HepG2 (cell line): ENCODE data around the gene PRKCZ. TPM values are rescaled to one million over a fixed set of nuclear protein-coding genes. Genes with fewer than 3 reads are reported as not detected.

ENCODE experiments used
- ATAC-seq: fragments of 200-7000 bp; cut with Tn5 transposase; 3 replicates; pipeline ENCODE4 v1.9.1; 2020; ENCODE audit warnings: mild to moderate bottlenecking, moderate library complexity
- BruUV-seq: library from RNA; stranded (reverse); fragments of 400-500 nt; replicated peaks from 2 replicates; lab custom pipeline; 2021; lab: Mats Ljungman, UMichigan
- CTCF ChIA-PET: fragments of 300-600 bp; formaldehyde crosslinking; extraction: SDS; loops from one replicate; lab custom pipeline; 2021; ENCODE audit warnings: low total read pairs, inconsistent platforms, low intra/inter-chr PET ratio; lab: Yijun Ruan, JAX
- POLR2A ChIA-PET: fragments of 350-600 bp; sonication (Branson Sonifier 250); formaldehyde crosslinking; loops from one replicate; lab custom pipeline; 2020; ENCODE audit warnings: antibody characterized with exemption, inconsistent platforms; lab: Yijun Ruan, JAX
- DNase-seq: peaks from one replicate; pipeline ENCODE4 v3.0.0-alpha.2; 2015; ENCODE audit warnings: low spot score
- FAIRE-seq: peaks from 3 replicates; lab custom pipeline; 2011; peaks lifted over from hg19 to GRCh38; lab: Jason Lieb, UNC
- H2AFZ ChIP-seq: one replicate; pipeline ENCODE4 v1.6.1; 2011; ENCODE audit warnings: low read length, inconsistent platforms
- H3K27ac ChIP-seq: fragments of 300-600 bp; 3 replicates; pipeline ENCODE4 v1.8.0; 2011; ENCODE audit warnings: mixed run types, mild to moderate bottlenecking, mixed read lengths, low read length, inconsistent platforms; ENCODE audit not compliant: insufficient read depth; ENCODE audit errors: extremely low read length
- H3K27me3 ChIP-seq, 2 experiments: fragments of 200-600 bp in 1 of 2; 2 replicates in 1 of 2; 3 replicates in 1 of 2; pipeline versions ENCODE4 v1.6.0 to v1.8.0; 2011; ENCODE audit warnings: low read length in 2 of 2, mild to moderate bottlenecking in 2 of 2, moderate library complexity in 2 of 2, inconsistent platforms in 1 of 2; ENCODE audit not compliant: insufficient read depth in 2 of 2, control insufficient read depth in 1 of 2
- H3K36me3 ChIP-seq, 2 experiments: fragments of 200-600 bp in 1 of 2; replicated peaks in 1 of 2; 2 replicates in 1 of 2; 3 replicates in 1 of 2; pipeline versions ENCODE4 v1.5.1 to v1.8.0; 2011; ENCODE audit warnings: low read length in 2 of 2, inconsistent platforms in 1 of 2; ENCODE audit not compliant: insufficient read depth in 2 of 2, control insufficient read depth in 1 of 2
- H3K4me1 ChIP-seq: 2 replicates; pipeline ENCODE4 v1.5.1; 2012; ENCODE audit warnings: low read length, inconsistent platforms; ENCODE audit not compliant: insufficient read depth
- H3K4me2 ChIP-seq: 2 replicates; pipeline ENCODE4 v1.6.0; 2011; ENCODE audit warnings: low read depth, low read length, inconsistent platforms
- H3K4me3 ChIP-seq, 3 experiments: fragments of 200-600 bp in 1 of 3; sonication (generic), shearing (Covaris generic) in 1 of 3; replicated peaks in 1 of 3; 2 replicates each; pipeline ENCODE4 v1.5.1; 2011 to 2016; ENCODE audit warnings: low read length in 3 of 3, inconsistent platforms in 2 of 3, low read depth in 2 of 3, mild to moderate bottlenecking in 2 of 3, control low read depth in 1 of 3, mixed read lengths in 1 of 3; ENCODE audit not compliant: insufficient read depth in 1 of 3
- H3K79me2 ChIP-seq: one replicate; pipeline ENCODE4 v1.6.1; 2011; ENCODE audit warnings: low read length, inconsistent platforms; ENCODE audit not compliant: insufficient read depth
- H3K9ac ChIP-seq: 2 replicates; pipeline ENCODE4 v1.6.0; 2011; ENCODE audit warnings: mild to moderate bottlenecking, low read depth, low read length, inconsistent platforms; ENCODE audit not compliant: insufficient read depth
- H3K9me3 ChIP-seq: 2 replicates; pipeline ENCODE4 v1.5.1; 2012; ENCODE audit warnings: mild to moderate bottlenecking, low read length
- H4K20me1 ChIP-seq: 2 replicates; pipeline ENCODE4 v1.6.0; 2011; ENCODE audit warnings: inconsistent platforms, mild to moderate bottlenecking, low read length, moderate library complexity; ENCODE audit not compliant: insufficient read depth
- AGO2 ChIP-seq: fragments of 200-400 bp; formaldehyde crosslinking; optimal IDR thresholded peaks from 2 replicates; pipeline ENCODE3; 2017; ENCODE audit warnings: mild to moderate bottlenecking, low read depth, low read length, moderate library complexity
- KLF12 ChIP-seq: sonication (generic); formaldehyde crosslinking; IDR thresholded peaks from 2 replicates; pipeline ENCODE4 v1.4.0; 2020; ENCODE audit warnings: missing genetic modification reagents, borderline replicate concordance
- MAFK ChIP-seq, 2 experiments: IDR thresholded peaks in 1 of 2; conservative IDR thresholded peaks in 1 of 2; 2 replicates each; pipeline ENCODE4 v1.6.1; 2011; ENCODE audit warnings: improper control_type of control experiment in 2 of 2, low read length in 2 of 2
- PCBP1 ChIP-seq: fragments of 200-400 bp; formaldehyde crosslinking; IDR thresholded peaks from 2 replicates; pipeline ENCODE4 v1.6.1; 2017; ENCODE audit warnings: mild to moderate bottlenecking, low read depth, low read length, borderline replicate concordance
- STAG1 ChIP-seq: sonication (generic); formaldehyde crosslinking; IDR thresholded peaks from 2 replicates; pipeline ENCODE4 v1.4.0; 2020; ENCODE audit warnings: missing genetic modification reagents
- TAF15 ChIP-seq: fragments of 200-400 bp; formaldehyde crosslinking; IDR thresholded peaks from one replicate; pipeline ENCODE4 v1.6.1; 2018; ENCODE audit warnings: mild to moderate bottlenecking, low read depth, low read length; ENCODE audit not compliant: poor library complexity, severe bottlenecking
- XRCC5 ChIP-seq: fragments of 200-400 bp; formaldehyde crosslinking; optimal IDR thresholded peaks from 2 replicates; pipeline ENCODE3; 2017; ENCODE audit warnings: mild to moderate bottlenecking, low read length
- ZNF263 ChIP-seq: sonication (generic); formaldehyde crosslinking; IDR thresholded peaks from 2 replicates; pipeline ENCODE4 v1.4.0; 2020; ENCODE audit warnings: missing genetic modification reagents
- ZNF335 ChIP-seq: sonication (generic); formaldehyde crosslinking; IDR thresholded peaks from 2 replicates; pipeline ENCODE4 v1.4.0; 2020; ENCODE audit warnings: missing genetic modification reagents
- ZNF451 ChIP-seq: sonication (generic); formaldehyde crosslinking; IDR thresholded peaks from 2 replicates; pipeline ENCODE4 v1.5.0; 2020; ENCODE audit warnings: mild to moderate bottlenecking, missing genetic modification reagents
- WGBS: methylation state at CpG from one replicate; pipeline ENCODE4 v1.1.6; 2017; ENCODE audit warnings: low lambda C conversion rate; 5-methylcytosine and 5-hydroxymethylcytosine counted together
- in situ Hi-C: cut with HindIII; loops from 2 replicates; pipeline ENCODE4 v1.10.0; 2017; ENCODE audit warnings: low pct_unique_long_range_greater_than_20kb; ENCODE audit not compliant: extremely low pct_ligation_motif_present
- intact Hi-C: fragments of 100-400 bp; cut with micrococcal nuclease; formaldehyde crosslinking; loops from one replicate; pipeline ENCODE4 v1.10.0; 2022; ENCODE audit not compliant: unreplicated experiment
- polyA plus RNA-seq, 8 experiments: library from polyadenylated mRNA; depleted of rRNA in 3 of 8; stranded (reverse) in 7 of 8; unstranded in 1 of 8; fragments of >200 nt; fragmentation: Illumina TruSeq in 4 of 8; extraction: Trizol in 4 of 8; gene quantifications; 2 replicates each; pipeline versions ENCODE4 v1.2.1 to v1.2.3, GENCODE V29; 2011 to 2016; ENCODE audit warnings: low read depth in 4 of 8, missing spikeins in 1 of 8, mixed read lengths in 1 of 8; ENCODE audit not compliant: insufficient read depth in 1 of 8
- total RNA-seq, 5 experiments: library from RNA; depleted of rRNA; stranded (reverse); fragments of >200 nt; fragmentation: Illumina TruSeq; extraction: Trizol; gene quantifications; 2 replicates each; pipeline ENCODE4 v1.2.3, GENCODE V29; 2016; ENCODE audit warnings: low read depth in 1 of 5
- TF ChIP-seq, protein P1 (sequence below): IDR thresholded peaks from 2 replicates; pipeline ENCODE4 v1.6.1; 2018; ENCODE audit warnings: missing genetic modification reagents
- TF ChIP-seq, protein P2 (sequence below): sonication (generic); formaldehyde crosslinking; conservative IDR thresholded peaks from 2 replicates; pipeline ENCODE4 v1.4.0; 2020; ENCODE audit warnings: mild to moderate bottlenecking, missing genetic modification reagents, moderate library complexity
- TF ChIP-seq, protein P3 (sequence below): sonication (generic); formaldehyde crosslinking; IDR thresholded peaks from 2 replicates; pipeline ENCODE4 v1.5.0; 2020; ENCODE audit warnings: mild to moderate bottlenecking, missing genetic modification reagents
- TF ChIP-seq, protein P4 (sequence below), 2 experiments: sonication (generic) in 1 of 2; formaldehyde crosslinking in 1 of 2; IDR thresholded peaks; 2 replicates each; pipeline versions ENCODE4 v1.4.0 to v1.6.1; 2018 to 2020; ENCODE audit warnings: missing genetic modification reagents in 2 of 2, borderline replicate concordance in 1 of 2, low read depth in 1 of 2, mild to moderate bottlenecking in 1 of 2, missing biosample characterization in 1 of 2

The PRKCZ gene
- total and polyA plus RNA-seq, 2 of the 13 experiments (the other 11 are each of a cell fraction or from before 2014, with no cell fraction given) = 34.7 to 85.2 TPM

DNA sequence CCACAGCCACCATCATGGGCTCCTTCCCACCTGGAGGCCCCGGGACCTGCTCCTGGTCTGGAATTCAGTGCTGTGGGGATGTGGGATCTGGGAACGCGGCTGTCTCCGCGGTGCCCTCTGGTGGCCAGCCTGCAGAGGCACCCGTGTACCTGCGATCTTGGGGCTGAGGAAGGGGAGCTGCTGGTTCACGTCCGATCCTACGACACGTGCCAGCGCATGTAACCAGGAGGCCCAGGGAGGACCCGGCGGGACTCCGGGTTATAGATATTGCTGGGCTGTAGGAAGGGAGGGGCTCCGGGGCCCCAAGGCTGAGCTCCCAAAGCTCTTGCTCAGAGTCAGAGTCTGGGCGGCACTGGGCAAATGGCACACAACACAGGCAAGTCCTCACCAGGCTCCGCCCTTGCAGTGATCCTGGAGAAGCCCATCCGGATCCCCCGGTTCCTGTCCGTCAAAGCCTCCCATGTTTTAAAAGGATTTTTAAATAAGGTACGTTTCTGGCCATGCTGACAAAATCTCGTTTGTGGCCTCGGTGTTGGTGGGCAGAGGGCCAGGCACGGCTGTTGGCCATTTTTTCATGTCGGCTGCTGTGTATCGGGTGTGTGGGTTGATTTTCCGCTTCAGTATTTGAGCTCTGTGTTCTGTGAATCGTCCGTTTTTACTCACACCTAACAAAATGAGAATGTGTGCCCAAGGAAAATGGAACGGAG is 124.3 kb downstream of the PRKCZ start:
- BruUV-seq = no TSS peak
- no peak overlapping the region for H3K9ac ChIP-seq
- peaks cover 31 to 72% of the 10 kb centered on the region in 2 experiments for H3K36me3 ChIP-seq
- no peak overlapping the region for H3K4me2 ChIP-seq
- FAIRE-seq = peak; percentile 62
- no peak overlapping the region for H3K4me3 ChIP-seq
- peak; percentile 23 for DNase-seq
- no peaks in the 10 kb centered on the region for H3K4me1 ChIP-seq
- in situ Hi-C loops (loop anchor here (25.0 kb wide), 1 partner anchor 338 kb away; no protein-coding TSS in a partner anchor), intact Hi-C loops (loop anchor here (1.0 kb wide), 1 partner anchor 42 kb away; no protein-coding TSS in a partner anchor)
- H3K27ac ChIP-seq = no peak overlapping the region
- ChIA-PET POLR2A (interaction anchor here (0.6 kb wide), 1 partner anchor 20 kb away, joined by 3 read pairs; the partner anchor contains the start of gene FAAP20), CTCF (no interaction called here)
- peak; percentile 77 for ATAC-seq
- H2AFZ ChIP-seq = no peak overlapping the region
- 97% methylated on average over 16 of the region's 31 CpGs for whole genome bisulfite sequencing
- H3K27me3 ChIP-seq = no peaks in the 10 kb centered on the region
- no peaks in the 10 kb centered on the region for H3K79me2 ChIP-seq
- H4K20me1 ChIP-seq = no peaks in the 10 kb centered on the region; the same call in 1 of the 2 replicates
- H3K9me3 ChIP-seq = no peaks in the 10 kb centered on the region
- TF ChIP-seq KLF12 (CRISPR knock-in tag) = no peak
- TF ChIP-seq, protein P1, sequence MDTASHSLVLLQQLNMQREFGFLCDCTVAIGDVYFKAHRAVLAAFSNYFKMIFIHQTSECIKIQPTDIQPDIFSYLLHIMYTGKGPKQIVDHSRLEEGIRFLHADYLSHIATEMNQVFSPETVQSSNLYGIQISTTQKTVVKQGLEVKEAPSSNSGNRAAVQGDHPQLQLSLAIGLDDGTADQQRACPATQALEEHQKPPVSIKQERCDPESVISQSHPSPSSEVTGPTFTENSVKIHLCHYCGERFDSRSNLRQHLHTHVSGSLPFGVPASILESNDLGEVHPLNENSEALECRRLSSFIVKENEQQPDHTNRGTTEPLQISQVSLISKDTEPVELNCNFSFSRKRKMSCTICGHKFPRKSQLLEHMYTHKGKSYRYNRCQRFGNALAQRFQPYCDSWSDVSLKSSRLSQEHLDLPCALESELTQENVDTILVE = no peak
- TF ChIP-seq STAG1 = peak; percentile 73
- TF ChIP-seq, protein P2, sequence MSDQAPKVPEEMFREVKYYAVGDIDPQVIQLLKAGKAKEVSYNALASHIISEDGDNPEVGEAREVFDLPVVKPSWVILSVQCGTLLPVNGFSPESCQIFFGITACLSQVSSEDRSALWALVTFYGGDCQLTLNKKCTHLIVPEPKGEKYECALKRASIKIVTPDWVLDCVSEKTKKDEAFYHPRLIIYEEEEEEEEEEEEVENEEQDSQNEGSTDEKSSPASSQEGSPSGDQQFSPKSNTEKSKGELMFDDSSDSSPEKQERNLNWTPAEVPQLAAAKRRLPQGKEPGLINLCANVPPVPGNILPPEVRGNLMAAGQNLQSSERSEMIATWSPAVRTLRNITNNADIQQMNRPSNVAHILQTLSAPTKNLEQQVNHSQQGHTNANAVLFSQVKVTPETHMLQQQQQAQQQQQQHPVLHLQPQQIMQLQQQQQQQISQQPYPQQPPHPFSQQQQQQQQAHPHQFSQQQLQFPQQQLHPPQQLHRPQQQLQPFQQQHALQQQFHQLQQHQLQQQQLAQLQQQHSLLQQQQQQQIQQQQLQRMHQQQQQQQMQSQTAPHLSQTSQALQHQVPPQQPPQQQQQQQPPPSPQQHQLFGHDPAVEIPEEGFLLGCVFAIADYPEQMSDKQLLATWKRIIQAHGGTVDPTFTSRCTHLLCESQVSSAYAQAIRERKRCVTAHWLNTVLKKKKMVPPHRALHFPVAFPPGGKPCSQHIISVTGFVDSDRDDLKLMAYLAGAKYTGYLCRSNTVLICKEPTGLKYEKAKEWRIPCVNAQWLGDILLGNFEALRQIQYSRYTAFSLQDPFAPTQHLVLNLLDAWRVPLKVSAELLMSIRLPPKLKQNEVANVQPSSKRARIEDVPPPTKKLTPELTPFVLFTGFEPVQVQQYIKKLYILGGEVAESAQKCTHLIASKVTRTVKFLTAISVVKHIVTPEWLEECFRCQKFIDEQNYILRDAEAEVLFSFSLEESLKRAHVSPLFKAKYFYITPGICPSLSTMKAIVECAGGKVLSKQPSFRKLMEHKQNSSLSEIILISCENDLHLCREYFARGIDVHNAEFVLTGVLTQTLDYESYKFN (CRISPR knock-in tag) = no peak
- TF ChIP-seq ZNF335 (CRISPR knock-in tag) = no peak
- TF ChIP-seq ZNF263 (CRISPR knock-in tag) = 0 out of 2 replicates have a peak, but pooled peaks have one; percentile 30
- TF ChIP-seq, protein P3, sequence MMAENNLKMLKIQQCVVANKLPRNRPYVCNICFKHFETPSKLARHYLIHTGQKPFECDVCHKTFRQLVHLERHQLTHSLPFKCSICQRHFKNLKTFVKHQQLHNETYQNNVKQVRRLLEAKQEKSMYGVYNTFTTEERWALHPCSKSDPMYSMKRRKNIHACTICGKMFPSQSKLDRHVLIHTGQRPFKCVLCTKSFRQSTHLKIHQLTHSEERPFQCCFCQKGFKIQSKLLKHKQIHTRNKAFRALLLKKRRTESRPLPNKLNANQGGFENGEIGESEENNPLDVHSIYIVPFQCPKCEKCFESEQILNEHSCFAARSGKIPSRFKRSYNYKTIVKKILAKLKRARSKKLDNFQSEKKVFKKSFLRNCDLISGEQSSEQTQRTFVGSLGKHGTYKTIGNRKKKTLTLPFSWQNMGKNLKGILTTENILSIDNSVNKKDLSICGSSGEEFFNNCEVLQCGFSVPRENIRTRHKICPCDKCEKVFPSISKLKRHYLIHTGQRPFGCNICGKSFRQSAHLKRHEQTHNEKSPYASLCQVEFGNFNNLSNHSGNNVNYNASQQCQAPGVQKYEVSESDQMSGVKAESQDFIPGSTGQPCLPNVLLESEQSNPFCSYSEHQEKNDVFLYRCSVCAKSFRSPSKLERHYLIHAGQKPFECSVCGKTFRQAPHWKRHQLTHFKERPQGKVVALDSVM = no peak
- TF ChIP-seq PCBP1 = 0 out of 2 replicates have a peak, but pooled peaks have one; percentile 41
- TF ChIP-seq TAF15 = peak; percentile 45
- no peak for TF ChIP-seq MAFK (conservative IDR thresholded peaks at IDR 0.05 in 1 of 2, IDR thresholded peaks at IDR 0.05 in 1 of 2; ENCODE audit: low read length in 2 of 2)
- TF ChIP-seq, protein P4, sequence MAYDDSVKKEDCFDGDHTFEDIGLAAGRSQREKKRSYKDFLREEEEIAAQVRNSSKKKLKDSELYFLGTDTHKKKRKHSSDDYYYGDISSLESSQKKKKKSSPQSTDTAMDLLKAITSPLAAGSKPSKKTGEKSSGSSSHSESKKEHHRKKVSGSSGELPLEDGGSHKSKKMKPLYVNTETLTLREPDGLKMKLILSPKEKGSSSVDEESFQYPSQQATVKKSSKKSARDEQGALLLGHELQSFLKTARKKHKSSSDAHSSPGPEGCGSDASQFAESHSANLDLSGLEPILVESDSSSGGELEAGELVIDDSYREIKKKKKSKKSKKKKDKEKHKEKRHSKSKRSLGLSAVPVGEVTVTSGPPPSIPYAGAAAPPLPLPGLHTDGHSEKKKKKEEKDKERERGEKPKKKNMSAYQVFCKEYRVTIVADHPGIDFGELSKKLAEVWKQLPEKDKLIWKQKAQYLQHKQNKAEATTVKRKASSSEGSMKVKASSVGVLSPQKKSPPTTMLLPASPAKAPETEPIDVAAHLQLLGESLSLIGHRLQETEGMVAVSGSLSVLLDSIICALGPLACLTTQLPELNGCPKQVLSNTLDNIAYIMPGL (CRISPR knock-in tag; IDR thresholded peaks at IDR 0.05; ENCODE audit: borderline replicate concordance in 1 of 2, low read depth in 1 of 2) = 0 out of 4 replicates have a peak, but pooled peaks have one; percentile 21 to 37
- peak; percentile 81 for TF ChIP-seq XRCC5
- TF ChIP-seq ZNF451 (CRISPR knock-in tag) = no peak
- peak; percentile 62 for TF ChIP-seq AGO2
